Right atrium auricular region (tissue), 2 donors: Measurements from ENCODE around the gene MMP21. TPM values are rescaled to one million over a fixed set of nuclear protein-coding genes. Genes with fewer than 3 reads are reported as not detected.

ENCODE experiments used
- DNase-seq: peaks from one replicate; pipeline ENCODE4 v3.0.0-alpha.2; 2019; ENCODE audit warnings: low spot score
- H3K27ac ChIP-seq, 2 donors: fragments of 200-600 bp; sonication (generic); 1 replicate in 1 of 2; 2 replicates in 1 of 2; pipeline ENCODE4 v1.5.1; 2016 to 2019
- H3K27me3 ChIP-seq, 2 donors: fragments of 200-600 bp; sonication (generic); one replicate each; pipeline versions ENCODE4 v1.5.1 to v1.6.0; 2017 to 2019
- H3K36me3 ChIP-seq: fragments of 200-600 bp; sonication (generic); one replicate; pipeline ENCODE4 v1.5.1; 2016
- H3K4me1 ChIP-seq, 2 donors: fragments of 200-600 bp; sonication (generic); one replicate each; pipeline versions ENCODE4 v1.5.1 to v1.6.0; 2017 to 2019
- H3K4me3 ChIP-seq, 2 donors: fragments of 200-600 bp; sonication (generic); 1 replicate in 1 of 2; 2 replicates in 1 of 2; pipeline ENCODE4 v1.5.1; 2017 to 2019; ENCODE audit warnings: mild to moderate bottlenecking in 1 of 2, moderate library complexity in 1 of 2
- H3K9me3 ChIP-seq, 2 donors: fragments of 200-600 bp; sonication (generic); one replicate each; pipeline ENCODE4 v1.5.1; 2019
- CTCF ChIP-seq, 2 donors: fragments of 200-600 bp; sonication (generic); IDR thresholded peaks; one replicate each; pipeline ENCODE4 v1.5.1; 2019; ENCODE audit warnings: antibody characterized with exemption in 2 of 2
- total RNA-seq, 2 donors: library from RNA; depleted of rRNA; stranded (reverse); fragments of >200 nt; gene quantifications; one replicate each; pipeline ENCODE4 v1.1.0, GENCODE V29; 2016

Gene MMP21
- total RNA-seq, 2 donors from 2014 or later = 0.28 to 0.67 TPM

GRCh38 chr10:125739994-125740679 is 35.5 kb downstream of the MMP21 start:
- H3K36me3 ChIP-seq = peaks cover 86% of the 10 kb centered on the region
- H3K4me3 ChIP-seq = no peak overlapping the region
- no peak for DNase-seq
- TF ChIP-seq CTCF (IDR thresholded peaks at IDR 0.05) = no peak
- no peak overlapping the region for H3K27ac ChIP-seq
- H3K9me3 ChIP-seq = no peaks in the 10 kb centered on the region
- no peaks in the 10 kb centered on the region for H3K4me1 ChIP-seq
- no peaks in the 10 kb centered on the region for H3K27me3 ChIP-seq

- no peak for TF ChIP-seq CTCF (IDR thresholded peaks at IDR 0.05)
Measured at GRCh38 chr10:125738206-125738605, 37.4 kb downstream of the MMP21 start.

GRCh38 chr10:125734823-125735222 is 40.8 kb downstream of the MMP21 start:
- Histone ChIP-seq H3K27me3 (no peaks in the 10 kb centered on the region), H3K4me1 (no peaks in the 10 kb centered on the region), H3K27ac (no peak overlapping the region), H3K9me3 (no peaks in the 10 kb centered on the region), H3K4me3 (no peak overlapping the region), H3K36me3 (peaks cover 95% of the 10 kb centered on the region)
- no peak for TF ChIP-seq CTCF (IDR thresholded peaks at IDR 0.05)
- DNase-seq = no peak

More at GRCh38 chr10:125738206-125738605, 37.4 kb downstream of the MMP21 start:
- Histone ChIP-seq H3K27ac (no peak overlapping the region), H3K4me1 (no peaks in the 10 kb centered on the region), H3K36me3 (peaks cover 91% of the 10 kb centered on the region), H3K27me3 (no peaks in the 10 kb centered on the region), H3K9me3 (no peaks in the 10 kb centered on the region), H3K4me3 (no peak overlapping the region)
- DNase-seq = no peak

- no peak for DNase-seq
- no peaks in the 10 kb centered on the region for H3K9me3 ChIP-seq
- no peaks in the 10 kb centered on the region for H3K4me1 ChIP-seq
- H3K27ac ChIP-seq = no peak overlapping the region
- TF ChIP-seq CTCF (IDR thresholded peaks at IDR 0.05) = no peak
- H3K4me3 ChIP-seq = no peak overlapping the region
- peaks cover 95% of the 10 kb centered on the region for H3K36me3 ChIP-seq
- no peaks in the 10 kb centered on the region for H3K27me3 ChIP-seq
Measured at GRCh38 chr10:125734148-125734547, 41.5 kb downstream of the MMP21 start.

GRCh38 chr10:125727436-125727835 is 48.2 kb downstream of the MMP21 start:
- Histone ChIP-seq H3K4me1 (no peaks in the 10 kb centered on the region), H3K27me3 (no peaks in the 10 kb centered on the region), H3K4me3 (no peak overlapping the region), H3K27ac (no peak overlapping the region), H3K36me3 (peaks cover 100% of the 10 kb centered on the region), H3K9me3 (no peaks in the 10 kb centered on the region)
- no peak for TF ChIP-seq CTCF (IDR thresholded peaks at IDR 0.05)
- DNase-seq = no peak

GRCh38 chr10:125726914-125727313 is 48.7 kb downstream of the MMP21 start:
- no peak overlapping the region for H3K4me3 ChIP-seq
- H3K27me3 ChIP-seq = no peaks in the 10 kb centered on the region
- no peak for DNase-seq
- no peaks in the 10 kb centered on the region for H3K4me1 ChIP-seq
- peaks cover 99% of the 10 kb centered on the region for H3K36me3 ChIP-seq
- H3K27ac ChIP-seq = no peak overlapping the region
- no peaks in the 10 kb centered on the region for H3K9me3 ChIP-seq
- TF ChIP-seq CTCF (IDR thresholded peaks at IDR 0.05) = no peak
